K562 (cell line): Measurements from ENCODE around the gene FBXO22. TPM values are rescaled to one million over a fixed set of nuclear protein-coding genes. Genes with fewer than 3 reads are reported as not detected.

Experiments
- BCL6 ChIP-seq: fragments of 250-450 bp; sonication (Bioruptor Pico); IDR thresholded peaks from 2 replicates; pipeline ENCODE4 v1.4.0; 2020
- BRD9 ChIP-seq: fragments of 450-650 bp; IDR thresholded peaks from 2 replicates; pipeline ENCODE4 v1.6.1; 2018; ENCODE audit warnings: low read depth; ENCODE audit not compliant: partially characterized antibody
- BRF1 ChIP-seq: IDR thresholded peaks from 3 replicates; pipeline ENCODE4 v1.6.1; 2011; ENCODE audit warnings: borderline replicate concordance, mild to moderate bottlenecking; ENCODE audit not compliant: insufficient read length; ENCODE audit errors: extremely low read depth
- CEBPB ChIP-seq: fragments of 450-650 bp; IDR thresholded peaks from 2 replicates; pipeline ENCODE4 v1.6.1; 2016; ENCODE audit warnings: missing genetic modification characterization, missing compliant biosample characterization
- CHD2 ChIP-seq: IDR thresholded peaks from 2 replicates; pipeline ENCODE4 v1.6.1; 2011; ENCODE audit warnings: low read depth, low read length
- DNMT1 ChIP-seq: fragments of 450-650 bp; IDR thresholded peaks from 2 replicates; pipeline ENCODE4 v1.6.1; 2016; ENCODE audit warnings: antibody characterized with exemption, mild to moderate bottlenecking
- FOXP1 ChIP-seq: sonication (generic); formaldehyde crosslinking; IDR thresholded peaks from 2 replicates; pipeline ENCODE4 v1.8.0; 2022; ENCODE audit warnings: mild to moderate bottlenecking, missing genetic modification reagents
- HMG20A ChIP-seq: fragments of 450-650 bp; formaldehyde crosslinking; conservative IDR thresholded peaks from 2 replicates; pipeline ENCODE4 v1.4.0; 2020; ENCODE audit warnings: mild to moderate bottlenecking, mixed read lengths
- HSF4 ChIP-seq: fragments of 250-450 bp; sonication (Bioruptor Pico); IDR thresholded peaks from 2 replicates; pipeline ENCODE4 v2.1.2; 2022; ENCODE audit warnings: mild to moderate bottlenecking, moderate library complexity, borderline replicate concordance
- MEF2D ChIP-seq: conservative IDR thresholded peaks from 2 replicates; pipeline ENCODE4 v1.6.1; 2016; ENCODE audit warnings: low read depth, missing genetic modification characterization, missing compliant biosample characterization
- PHTF2 ChIP-seq: fragments of 250-450 bp; sonication (Bioruptor Pico); IDR thresholded peaks from 2 replicates; pipeline ENCODE4 v1.5.0; 2021; ENCODE audit warnings: mild to moderate bottlenecking
- RCOR1 ChIP-seq, 2 experiments: IDR thresholded peaks; 2 replicates each; pipeline ENCODE4 v1.6.1; 2012; ENCODE audit warnings: low read depth in 2 of 2, low read length in 2 of 2, borderline replicate concordance in 1 of 2, improper control_type of control experiment in 1 of 2
- STAG1 ChIP-seq: sonication (generic); formaldehyde crosslinking; IDR thresholded peaks from 2 replicates; pipeline ENCODE4 v1.5.0; 2020; ENCODE audit warnings: missing genetic modification reagents, borderline replicate concordance
- ZBTB17 ChIP-seq: fragments of 450-650 bp; formaldehyde crosslinking; IDR thresholded peaks from 2 replicates; pipeline ENCODE4 v1.4.0; 2020; ENCODE audit warnings: mild to moderate bottlenecking
- ZKSCAN3 ChIP-seq: fragments of 250-450 bp; sonication (Bioruptor Pico); IDR thresholded peaks from 2 replicates; pipeline ENCODE4 v1.4.0; 2020
- ZNF174 ChIP-seq: fragments of 250-450 bp; sonication (Bioruptor Pico); IDR thresholded peaks from 2 replicates; pipeline ENCODE4 v1.4.0; 2020; ENCODE audit warnings: mild to moderate bottlenecking
- ZSCAN29 ChIP-seq: fragments of 450-650 bp; IDR thresholded peaks from 2 replicates; pipeline ENCODE4 v1.6.1; 2017
- ZSCAN32 ChIP-seq: fragments of 450-650 bp; formaldehyde crosslinking; IDR thresholded peaks from 2 replicates; pipeline ENCODE4 v1.4.0; 2020; ENCODE audit warnings: mild to moderate bottlenecking, moderate library complexity
- polyA plus RNA-seq, 8 experiments: library from polyadenylated mRNA; depleted of rRNA in 4 of 8; stranded (reverse) in 5 of 8; unstranded in 3 of 8; fragments of >200 nt; fragmentation: Nextera tagmentation in 2 of 8; fragmentation: Illumina TruSeq in 1 of 8; extraction: Ambion mirVana in 2 of 8; extraction: Trizol in 1 of 8; gene quantifications; 2 replicates each; pipeline versions ENCODE4 v1.2.1 to v1.2.3, GENCODE V29; 2011 to 2014; ENCODE audit warnings: inconsistent platforms in 1 of 8, missing spikeins in 1 of 8
- total RNA-seq, 7 experiments: library from RNA; depleted of rRNA in 6 of 7; stranded (reverse); fragments of >200 nt in 6 of 7; fragmentation: Illumina TruSeq in 2 of 7; extraction: Trizol in 2 of 7; gene quantifications; 2 replicates each; pipeline versions ENCODE4 v1.2.1 to v1.2.3, GENCODE V29; 2011 to 2021; ENCODE audit warnings: low replicate concordance in 1 of 7
- TF ChIP-seq, protein P1 (sequence below), 2 experiments: fragments of 450-650 bp; IDR thresholded peaks; 2 replicates each; pipeline ENCODE4 v1.6.1; 2016; ENCODE audit warnings: mild to moderate bottlenecking in 2 of 2, borderline replicate concordance in 1 of 2, low read depth in 1 of 2, moderate library complexity in 1 of 2

Gene FBXO22
- total and polyA plus RNA-seq, 9 of the 15 experiments (the other 6 are each of a cell fraction or from before 2014, with no cell fraction given) = 24.4 to 99.4 (median 66.5) TPM

DNA sequence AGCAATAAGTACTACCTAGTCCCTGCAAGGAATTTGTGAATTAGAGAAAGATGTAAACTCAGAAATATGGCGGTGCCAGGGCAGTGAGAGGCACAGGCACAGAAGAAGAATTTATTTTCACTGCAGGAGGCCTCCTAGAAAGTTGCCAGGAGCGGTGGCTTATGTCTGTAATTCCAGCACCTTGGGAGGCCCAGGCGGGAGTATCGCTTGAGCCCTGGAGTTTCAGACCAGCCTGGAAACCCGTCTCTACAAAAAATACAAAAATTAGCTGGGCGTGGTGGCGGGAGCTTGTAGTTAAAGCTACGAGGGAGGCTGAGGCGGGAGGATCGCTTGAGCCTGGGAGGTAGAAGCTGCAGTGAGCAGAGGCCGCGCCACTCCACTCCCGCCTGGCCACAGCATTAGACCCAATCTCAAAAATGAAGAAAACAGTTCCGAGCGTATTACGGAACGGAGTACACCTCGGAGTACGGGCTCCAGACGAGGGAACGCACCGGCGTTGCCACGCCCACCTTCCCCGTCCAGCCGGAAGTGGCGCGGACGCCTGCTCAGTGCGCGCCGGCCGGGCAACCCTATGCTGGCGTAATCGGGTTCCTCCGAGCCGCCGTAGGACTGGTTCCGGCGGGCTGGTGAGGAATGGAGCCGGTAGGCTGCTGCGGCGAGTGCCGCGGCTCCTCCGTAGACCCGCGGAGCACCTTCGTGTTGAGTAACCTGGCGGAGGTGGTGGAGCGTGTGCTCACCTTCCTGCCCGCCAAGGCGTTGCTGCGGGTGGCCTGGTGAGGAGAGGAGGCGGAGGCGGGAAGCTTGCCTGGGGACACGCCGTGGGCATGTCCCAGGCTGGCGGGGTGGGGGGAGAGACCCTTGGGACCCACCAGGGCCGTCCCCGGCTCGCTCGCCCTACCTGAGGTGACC lies at the start of gene FBXO22 (continued):
- TF ChIP-seq RCOR1 (IDR thresholded peaks at IDR 0.05; ENCODE audit: borderline replicate concordance in 1 of 2, low read depth in 2 of 2, low read length in 2 of 2) (peak in 1 of 2 experiments; percentile 36; a peak in 1 of 4 replicates), BCL6 (CRISPR knock-in tag) (no peak), MEF2D (tag) (0 out of 2 replicates have a peak, but pooled peaks have one; percentile 50), FOXP1 (peak; percentile 41; the same call in 1 of the 2 replicates), ZNF174 (CRISPR knock-in tag) (no peak), HSF4 (CRISPR knock-in tag) (no peak), PHTF2 (CRISPR knock-in tag) (no peak), ZBTB17 (CRISPR knock-in tag) (0 out of 2 replicates have a peak, but pooled peaks have one; percentile 41), STAG1 (CRISPR knock-in tag) (no peak), CEBPB (tag) (peak; percentile 79), ZKSCAN3 (CRISPR knock-in tag) (no peak), CHD2 (no peak), DNMT1 (no peak), ZSCAN32 (CRISPR knock-in tag) (no peak), ZSCAN29 (no peak), BRF1 (no peak), HMG20A (no peak), BRD9 (no peak)
- TF ChIP-seq, protein P1, sequence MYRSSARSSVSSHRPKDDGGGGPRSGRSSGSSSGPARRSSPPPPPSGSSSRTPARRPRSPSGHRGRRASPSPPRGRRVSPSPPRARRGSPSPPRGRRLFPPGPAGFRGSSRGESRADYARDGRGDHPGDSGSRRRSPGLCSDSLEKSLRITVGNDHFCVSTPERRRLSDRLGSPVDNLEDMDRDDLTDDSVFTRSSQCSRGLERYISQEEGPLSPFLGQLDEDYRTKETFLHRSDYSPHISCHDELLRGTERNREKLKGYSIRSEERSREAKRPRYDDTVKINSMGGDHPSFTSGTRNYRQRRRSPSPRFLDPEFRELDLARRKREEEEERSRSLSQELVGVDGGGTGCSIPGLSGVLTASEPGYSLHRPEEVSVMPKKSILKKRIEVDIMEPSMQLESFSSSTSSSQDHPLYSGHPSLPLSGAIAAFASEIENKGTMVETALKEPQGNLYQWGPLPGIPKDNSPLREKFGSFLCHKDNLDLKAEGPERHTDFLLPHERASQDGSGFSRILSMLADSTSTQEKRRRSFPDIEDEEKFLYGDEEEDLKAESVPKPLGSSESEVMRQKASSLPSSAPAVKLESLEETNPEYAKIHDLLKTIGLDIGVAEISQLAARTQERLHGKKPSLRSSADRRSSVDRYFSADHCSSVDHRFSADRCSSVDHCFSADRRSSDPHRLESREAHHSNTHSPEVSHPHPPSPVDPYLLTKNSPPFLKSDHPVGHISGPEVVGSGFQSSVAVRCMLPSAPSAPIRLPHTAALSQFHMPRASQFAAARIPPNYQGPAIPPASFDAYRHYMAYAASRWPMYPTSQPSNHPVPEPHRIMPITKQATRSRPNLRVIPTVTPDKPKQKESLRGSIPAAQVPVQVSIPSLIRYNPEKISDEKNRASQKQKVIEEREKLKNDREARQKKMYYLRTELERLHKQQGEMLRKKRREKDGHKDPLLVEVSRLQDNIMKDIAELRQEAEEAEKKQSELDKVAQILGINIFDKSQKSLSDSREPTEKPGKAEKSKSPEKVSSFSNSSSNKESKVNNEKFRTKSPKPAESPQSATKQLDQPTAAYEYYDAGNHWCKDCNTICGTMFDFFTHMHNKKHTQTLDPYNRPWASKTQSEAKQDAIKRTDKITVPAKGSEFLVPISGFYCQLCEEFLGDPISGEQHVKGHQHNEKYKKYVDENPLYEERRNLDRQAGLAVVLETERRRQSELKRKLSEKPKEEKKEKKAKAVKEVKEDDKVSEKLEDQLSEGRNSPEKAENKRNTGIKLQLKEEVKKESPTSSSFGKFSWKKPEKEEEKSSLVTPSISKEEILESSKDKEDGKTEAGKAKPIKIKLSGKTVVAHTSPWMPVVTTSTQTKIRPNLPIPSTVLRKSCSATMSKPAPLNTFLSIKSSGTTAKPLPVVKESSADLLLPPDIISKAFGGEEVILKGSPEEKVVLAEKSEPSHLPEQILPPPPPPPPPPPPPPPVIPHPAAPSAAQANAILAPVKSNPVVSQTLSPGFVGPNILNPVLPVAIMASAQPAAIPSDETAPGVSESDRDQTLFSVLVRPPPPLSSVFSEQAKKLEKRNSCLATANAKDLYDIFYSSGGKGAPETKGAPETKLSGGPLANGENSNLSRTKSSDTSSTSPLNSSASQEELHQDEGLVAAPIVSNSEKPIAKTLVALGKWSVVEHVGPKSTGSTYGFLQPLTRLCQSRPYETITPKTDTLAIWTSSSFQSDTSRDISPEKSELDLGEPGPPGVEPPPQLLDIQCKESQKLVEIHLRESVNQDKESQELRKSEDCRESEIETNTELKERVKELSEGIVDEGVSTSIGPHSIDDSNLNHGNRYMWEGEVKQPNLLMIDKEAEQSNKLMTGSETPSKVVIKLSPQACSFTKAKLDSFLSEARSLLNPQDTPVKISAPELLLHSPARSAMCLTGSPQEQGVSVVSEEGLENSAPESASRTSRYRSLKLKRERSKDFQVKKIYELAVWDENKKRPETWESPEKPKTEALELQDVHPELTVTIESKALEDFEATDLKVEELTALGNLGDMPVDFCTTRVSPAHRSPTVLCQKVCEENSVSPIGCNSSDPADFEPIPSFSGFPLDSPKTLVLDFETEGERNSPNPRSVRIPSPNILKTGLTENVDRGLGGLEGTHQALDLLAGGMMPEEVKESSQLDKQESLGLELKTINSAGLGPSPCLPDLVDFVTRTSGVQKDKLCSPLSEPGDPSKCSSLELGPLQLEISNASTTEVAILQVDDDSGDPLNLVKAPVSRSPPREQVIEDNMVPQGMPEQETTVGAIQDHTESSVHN (IDR thresholded peaks at IDR 0.05; ENCODE audit: borderline replicate concordance in 1 of 2, low read depth in 1 of 2) = no peak
